HepG2 (cell line): Measurements from ENCODE around the gene LRRC37A. TPM values are rescaled to one million over a fixed set of nuclear protein-coding genes. Genes with fewer than 3 reads are reported as not detected.
"Not testable (repeated sequence)": the region's sequence is repeated elsewhere in the genome, so short reads cannot be mapped to it uniquely, and the experiment has no call there.

Experiments
- BHLHE40 ChIP-seq: IDR thresholded peaks from 2 replicates; pipeline ENCODE4 v1.6.1; 2011; ENCODE audit warnings: low read length, improper control_type of control experiment
- ELF1 ChIP-seq: sonication (generic); formaldehyde crosslinking; IDR thresholded peaks from 2 replicates; pipeline ENCODE4 v1.4.0; 2020; ENCODE audit warnings: missing genetic modification reagents
- FOXA1 ChIP-seq, 2 experiments: fragments of 450-650 bp in 1 of 2; sonication (generic) in 1 of 2; formaldehyde crosslinking in 1 of 2; IDR thresholded peaks; 2 replicates each; pipeline versions ENCODE4 v1.4.0 to v1.6.1; 2016 to 2020; ENCODE audit warnings: missing genetic modification reagents in 1 of 2
- FOXA3 ChIP-seq: IDR thresholded peaks from 2 replicates; pipeline ENCODE4 v1.6.1; 2016; ENCODE audit warnings: missing genetic modification reagents, missing compliant biosample characterization
- FOXK2 ChIP-seq: fragments of 450-650 bp; IDR thresholded peaks from 2 replicates; pipeline ENCODE4 v1.6.1; 2016
- IRF2 ChIP-seq: IDR thresholded peaks from 2 replicates; pipeline ENCODE4 v1.6.1; 2018; ENCODE audit warnings: missing genetic modification reagents, missing compliant biosample characterization
- KAT8 ChIP-seq: IDR thresholded peaks from 2 replicates; pipeline ENCODE4 v1.6.1; 2016; ENCODE audit warnings: missing genetic modification reagents, missing compliant biosample characterization
- KDM3A ChIP-seq: IDR thresholded peaks from 2 replicates; pipeline ENCODE4 v1.6.1; 2018; ENCODE audit warnings: low read depth, missing compliant biosample characterization
- MNT ChIP-seq: fragments of 450-650 bp; IDR thresholded peaks from 2 replicates; pipeline ENCODE4 v1.6.1; 2016
- NFE2L2 ChIP-seq: fragments of 150-350 bp; IDR thresholded peaks from 2 replicates; pipeline ENCODE4 v1.6.1; 2014; ENCODE audit warnings: low read length
- RAD21 ChIP-seq: fragments of 450-650 bp; formaldehyde crosslinking; IDR thresholded peaks from 2 replicates; pipeline ENCODE4 v1.5.0; 2020; ENCODE audit warnings: mild to moderate bottlenecking
- SKI ChIP-seq: fragments of 450-650 bp; IDR thresholded peaks from one replicate; pipeline ENCODE4 v1.6.1; 2018; ENCODE audit warnings: mild to moderate bottlenecking; ENCODE audit not compliant: partially characterized antibody
- ZNF331 ChIP-seq: sonication (generic); formaldehyde crosslinking; IDR thresholded peaks from 2 replicates; pipeline ENCODE4 v1.4.0; 2020; ENCODE audit warnings: missing genetic modification reagents
- ZNF362 ChIP-seq: sonication (generic); formaldehyde crosslinking; IDR thresholded peaks from 2 replicates; pipeline ENCODE4 v1.4.0; 2020; ENCODE audit warnings: missing genetic modification reagents, mild to moderate bottlenecking, borderline replicate concordance
- polyA plus RNA-seq, 8 experiments: library from polyadenylated mRNA; depleted of rRNA in 3 of 8; stranded (reverse) in 7 of 8; unstranded in 1 of 8; fragments of >200 nt; fragmentation: Illumina TruSeq in 4 of 8; extraction: Trizol in 4 of 8; gene quantifications; 2 replicates each; pipeline versions ENCODE4 v1.2.1 to v1.2.3, GENCODE V29; 2011 to 2016; ENCODE audit warnings: low read depth in 4 of 8, missing spikeins in 1 of 8, mixed read lengths in 1 of 8; ENCODE audit not compliant: insufficient read depth in 1 of 8
- total RNA-seq, 5 experiments: library from RNA; depleted of rRNA; stranded (reverse); fragments of >200 nt; fragmentation: Illumina TruSeq; extraction: Trizol; gene quantifications; 2 replicates each; pipeline ENCODE4 v1.2.3, GENCODE V29; 2016; ENCODE audit warnings: low read depth in 1 of 5
- TF ChIP-seq, protein P1 (sequence below), 2 experiments: fragments of 450-650 bp in 1 of 2; sonication (generic) in 1 of 2; formaldehyde crosslinking in 1 of 2; IDR thresholded peaks; 2 replicates each; pipeline versions ENCODE4 v1.6.1 to v1.8.0; 2016 to 2022; ENCODE audit warnings: antibody characterized with exemption in 1 of 2, mild to moderate bottlenecking in 1 of 2, missing genetic modification reagents in 1 of 2
- TF ChIP-seq, protein P2 (sequence below): IDR thresholded peaks from 2 replicates; pipeline ENCODE4 v1.6.1; 2016; ENCODE audit warnings: missing genetic modification reagents, missing compliant biosample characterization

LRRC37A gene
- total and polyA plus RNA-seq, 2 of the 13 experiments (the other 11 are each of a cell fraction or from before 2014, with no cell fraction given) = 0.97 to 1.3 TPM

DNA sequence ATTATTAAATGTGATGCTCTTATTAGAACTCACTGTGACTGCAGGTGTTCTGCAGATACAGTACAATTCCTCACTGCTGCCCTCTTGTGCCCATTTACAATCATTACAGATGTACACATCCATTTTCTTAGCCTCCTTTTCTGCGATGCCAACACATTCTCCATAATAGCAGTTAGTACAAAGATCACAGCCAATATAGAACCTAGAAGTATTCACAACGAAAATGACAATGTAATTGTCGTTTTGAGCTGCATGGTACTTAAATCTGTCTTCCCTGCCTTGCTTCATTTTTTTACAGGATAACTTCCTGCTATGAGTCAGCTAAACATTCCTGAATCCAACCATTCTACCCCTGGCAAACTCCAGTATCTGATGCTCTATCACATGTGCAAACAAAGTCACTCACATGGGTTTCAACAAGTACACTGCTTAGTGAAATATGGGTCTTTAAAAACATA, 8.1 kb upstream of the LRRC37A start (continued):
- TF ChIP-seq ZNF362 (CRISPR knock-in tag) = peak; percentile 42; the same call in 1 of the 2 replicates
- peak; percentile 38; the same call in 1 of the 2 replicates for TF ChIP-seq KDM3A (CRISPR knock-in tag)
- peak; percentile 44; the same call in 1 of the 2 replicates for TF ChIP-seq KAT8
- peak; percentile 60; the same call in 1 of the 2 replicates for TF ChIP-seq FOXK2
- TF ChIP-seq RAD21 = peak; percentile 81
- 0 out of 2 replicates have a peak, but pooled peaks have one; percentile 45 for TF ChIP-seq ZNF331 (CRISPR knock-in tag)
- TF ChIP-seq, protein P1, sequence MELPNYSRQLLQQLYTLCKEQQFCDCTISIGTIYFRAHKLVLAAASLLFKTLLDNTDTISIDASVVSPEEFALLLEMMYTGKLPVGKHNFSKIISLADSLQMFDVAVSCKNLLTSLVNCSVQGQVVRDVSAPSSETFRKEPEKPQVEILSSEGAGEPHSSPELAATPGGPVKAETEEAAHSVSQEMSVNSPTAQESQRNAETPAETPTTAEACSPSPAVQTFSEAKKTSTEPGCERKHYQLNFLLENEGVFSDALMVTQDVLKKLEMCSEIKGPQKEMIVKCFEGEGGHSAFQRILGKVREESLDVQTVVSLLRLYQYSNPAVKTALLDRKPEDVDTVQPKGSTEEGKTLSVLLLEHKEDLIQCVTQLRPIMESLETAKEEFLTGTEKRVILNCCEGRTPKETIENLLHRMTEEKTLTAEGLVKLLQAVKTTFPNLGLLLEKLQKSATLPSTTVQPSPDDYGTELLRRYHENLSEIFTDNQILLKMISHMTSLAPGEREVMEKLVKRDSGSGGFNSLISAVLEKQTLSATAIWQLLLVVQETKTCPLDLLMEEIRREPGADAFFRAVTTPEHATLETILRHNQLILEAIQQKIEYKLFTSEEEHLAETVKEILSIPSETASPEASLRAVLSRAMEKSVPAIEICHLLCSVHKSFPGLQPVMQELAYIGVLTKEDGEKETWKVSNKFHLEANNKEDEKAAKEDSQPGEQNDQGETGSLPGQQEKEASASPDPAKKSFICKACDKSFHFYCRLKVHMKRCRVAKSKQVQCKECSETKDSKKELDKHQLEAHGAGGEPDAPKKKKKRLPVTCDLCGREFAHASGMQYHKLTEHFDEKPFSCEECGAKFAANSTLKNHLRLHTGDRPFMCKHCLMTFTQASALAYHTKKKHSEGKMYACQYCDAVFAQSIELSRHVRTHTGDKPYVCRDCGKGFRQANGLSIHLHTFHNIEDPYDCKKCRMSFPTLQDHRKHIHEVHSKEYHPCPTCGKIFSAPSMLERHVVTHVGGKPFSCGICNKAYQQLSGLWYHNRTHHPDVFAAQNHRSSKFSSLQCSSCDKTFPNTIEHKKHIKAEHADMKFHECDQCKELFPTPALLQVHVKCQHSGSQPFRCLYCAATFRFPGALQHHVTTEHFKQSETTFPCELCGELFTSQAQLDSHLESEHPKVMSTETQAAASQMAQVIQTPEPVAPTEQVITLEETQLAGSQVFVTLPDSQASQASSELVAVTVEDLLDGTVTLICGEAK (IDR thresholded peaks at IDR 0.05) = 0 out of 2 replicates have a peak, but pooled peaks have one; percentile 6
- TF ChIP-seq, protein P1 (CRISPR knock-in tag; IDR thresholded peaks at IDR 0.05) = not testable (repeated sequence)
- peak; percentile 21 for TF ChIP-seq SKI
- not testable (repeated sequence) for TF ChIP-seq FOXA1 (IDR thresholded peaks at IDR 0.05)
- TF ChIP-seq FOXA1 (CRISPR knock-in tag; IDR thresholded peaks at IDR 0.05) = peak; percentile 62
- TF ChIP-seq FOXA3 (CRISPR knock-in tag) = peak; percentile 79
- TF ChIP-seq MNT = peak; percentile 78
- 0 out of 2 replicates have a peak, but pooled peaks have one; percentile 47 for TF ChIP-seq BHLHE40
- TF ChIP-seq, protein P2, sequence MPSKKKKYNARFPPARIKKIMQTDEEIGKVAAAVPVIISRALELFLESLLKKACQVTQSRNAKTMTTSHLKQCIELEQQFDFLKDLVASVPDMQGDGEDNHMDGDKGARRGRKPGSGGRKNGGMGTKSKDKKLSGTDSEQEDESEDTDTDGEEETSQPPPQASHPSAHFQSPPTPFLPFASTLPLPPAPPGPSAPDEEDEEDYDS (CRISPR knock-in tag) = 0 out of 2 replicates have a peak, but pooled peaks have one; percentile 43
- TF ChIP-seq IRF2 (CRISPR knock-in tag) = peak; percentile 58; the same call in 1 of the 2 replicates
- TF ChIP-seq NFE2L2 = peak; percentile 48
- TF ChIP-seq ELF1 (CRISPR knock-in tag) = peak; percentile 27; the same call in 1 of the 2 replicates
- TF ChIP-seq, all 625 proteins: peak for 75; not testable (repeated sequence) for 550
